Measurements from ENCODE around the gene NEDD8.

NEDD8 gene

GRCh38 chr14:24260026-24260779 is 28.0 kb upstream of the NEDD8 start:
- TF ChIP-seq, protein P1, sequence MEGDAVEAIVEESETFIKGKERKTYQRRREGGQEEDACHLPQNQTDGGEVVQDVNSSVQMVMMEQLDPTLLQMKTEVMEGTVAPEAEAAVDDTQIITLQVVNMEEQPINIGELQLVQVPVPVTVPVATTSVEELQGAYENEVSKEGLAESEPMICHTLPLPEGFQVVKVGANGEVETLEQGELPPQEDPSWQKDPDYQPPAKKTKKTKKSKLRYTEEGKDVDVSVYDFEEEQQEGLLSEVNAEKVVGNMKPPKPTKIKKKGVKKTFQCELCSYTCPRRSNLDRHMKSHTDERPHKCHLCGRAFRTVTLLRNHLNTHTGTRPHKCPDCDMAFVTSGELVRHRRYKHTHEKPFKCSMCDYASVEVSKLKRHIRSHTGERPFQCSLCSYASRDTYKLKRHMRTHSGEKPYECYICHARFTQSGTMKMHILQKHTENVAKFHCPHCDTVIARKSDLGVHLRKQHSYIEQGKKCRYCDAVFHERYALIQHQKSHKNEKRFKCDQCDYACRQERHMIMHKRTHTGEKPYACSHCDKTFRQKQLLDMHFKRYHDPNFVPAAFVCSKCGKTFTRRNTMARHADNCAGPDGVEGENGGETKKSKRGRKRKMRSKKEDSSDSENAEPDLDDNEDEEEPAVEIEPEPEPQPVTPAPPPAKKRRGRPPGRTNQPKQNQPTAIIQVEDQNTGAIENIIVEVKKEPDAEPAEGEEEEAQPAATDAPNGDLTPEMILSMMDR (IDR thresholded peaks at IDR 0.05; ENCODE audit: borderline replicate concordance, insufficient read depth, low read depth, low read length), result no peak
- no peak overlapping the region for H3K4me3 ChIP-seq (ENCODE audit: low read depth, low read length)

GRCh38 chr14:24259282-24260025 is 27.3 kb upstream of the NEDD8 start:
- no peak overlapping the region for H3K4me3 ChIP-seq (ENCODE audit: low read depth, low read length)
- TF ChIP-seq, protein P1 (IDR thresholded peaks at IDR 0.05; ENCODE audit: borderline replicate concordance, insufficient read depth, low read depth, low read length), result no peak

DNA sequence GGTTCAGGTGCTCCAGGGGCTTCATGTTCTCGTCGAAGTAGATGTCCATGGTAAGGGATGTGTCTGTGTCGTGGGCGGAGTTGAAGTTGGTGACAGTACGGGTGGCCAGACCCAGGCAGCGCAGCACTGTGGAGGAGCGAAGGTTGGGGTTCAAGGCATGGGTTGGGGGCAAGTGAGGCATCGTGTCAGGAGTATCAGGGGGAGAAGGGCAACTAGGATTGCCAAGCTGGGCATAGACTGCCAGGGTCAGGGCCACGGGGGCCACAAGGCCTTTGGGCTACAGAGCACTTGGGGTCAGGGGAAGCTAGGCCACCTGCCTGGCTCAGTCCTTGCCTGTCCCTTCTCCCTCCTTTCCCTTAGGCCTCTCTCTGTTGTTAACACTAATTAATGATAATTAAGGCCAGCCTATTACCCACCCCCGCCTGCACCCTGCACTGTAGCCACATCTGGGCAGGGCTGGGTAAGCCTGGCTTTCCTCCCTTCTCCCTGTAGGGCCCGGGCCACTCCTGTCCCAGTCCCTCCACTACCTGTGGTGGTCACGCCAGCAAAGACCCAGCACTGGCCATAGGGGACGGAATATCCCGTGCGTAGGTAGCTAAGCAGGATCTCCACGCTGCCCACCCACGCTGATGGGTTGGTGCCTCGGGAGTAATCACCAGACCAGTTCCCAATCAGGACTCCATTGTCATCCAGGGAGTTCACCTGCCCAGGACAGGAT is 26.5 kb upstream of the NEDD8 start:
- no peak overlapping the region for H3K4me3 ChIP-seq (ENCODE audit: low read depth, low read length)
- TF ChIP-seq, protein P1 (IDR thresholded peaks at IDR 0.05; ENCODE audit: borderline replicate concordance, insufficient read depth, low read depth, low read length), result no peak

GRCh38 chr14:24258119-24258518 is 26.0 kb upstream of the NEDD8 start:
- TF ChIP-seq, protein P1 (IDR thresholded peaks at IDR 0.05; ENCODE audit: borderline replicate concordance, insufficient read depth, low read depth, low read length), result no peak
- no peak overlapping the region for H3K4me3 ChIP-seq (ENCODE audit: low read depth, low read length)

DNA sequence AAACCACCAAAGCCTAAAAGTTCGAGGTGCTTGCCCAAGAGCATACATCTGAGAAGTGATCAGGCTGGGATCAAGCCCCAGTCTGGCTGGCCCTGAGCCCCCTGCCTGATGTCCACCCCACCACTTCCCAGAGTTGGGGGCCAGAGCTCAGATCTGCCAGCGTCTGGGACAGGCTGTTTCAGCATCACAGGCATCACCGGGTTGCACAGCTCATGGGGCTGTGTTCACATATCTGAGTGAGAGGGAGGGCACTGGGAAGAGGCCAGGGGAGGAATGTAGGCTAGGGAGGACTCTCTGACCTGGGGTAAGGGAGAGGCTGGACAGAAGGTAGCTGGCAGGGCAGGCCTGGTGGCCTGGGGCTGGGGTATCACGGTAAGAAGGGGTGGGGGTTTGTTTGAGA is 24.8 kb upstream of the NEDD8 start:
- TF ChIP-seq, protein P1 (IDR thresholded peaks at IDR 0.05; ENCODE audit: borderline replicate concordance, insufficient read depth, low read depth, low read length), result no peak
- H3K4me3 ChIP-seq (ENCODE audit: low read depth, low read length), result no peak overlapping the region

DNA sequence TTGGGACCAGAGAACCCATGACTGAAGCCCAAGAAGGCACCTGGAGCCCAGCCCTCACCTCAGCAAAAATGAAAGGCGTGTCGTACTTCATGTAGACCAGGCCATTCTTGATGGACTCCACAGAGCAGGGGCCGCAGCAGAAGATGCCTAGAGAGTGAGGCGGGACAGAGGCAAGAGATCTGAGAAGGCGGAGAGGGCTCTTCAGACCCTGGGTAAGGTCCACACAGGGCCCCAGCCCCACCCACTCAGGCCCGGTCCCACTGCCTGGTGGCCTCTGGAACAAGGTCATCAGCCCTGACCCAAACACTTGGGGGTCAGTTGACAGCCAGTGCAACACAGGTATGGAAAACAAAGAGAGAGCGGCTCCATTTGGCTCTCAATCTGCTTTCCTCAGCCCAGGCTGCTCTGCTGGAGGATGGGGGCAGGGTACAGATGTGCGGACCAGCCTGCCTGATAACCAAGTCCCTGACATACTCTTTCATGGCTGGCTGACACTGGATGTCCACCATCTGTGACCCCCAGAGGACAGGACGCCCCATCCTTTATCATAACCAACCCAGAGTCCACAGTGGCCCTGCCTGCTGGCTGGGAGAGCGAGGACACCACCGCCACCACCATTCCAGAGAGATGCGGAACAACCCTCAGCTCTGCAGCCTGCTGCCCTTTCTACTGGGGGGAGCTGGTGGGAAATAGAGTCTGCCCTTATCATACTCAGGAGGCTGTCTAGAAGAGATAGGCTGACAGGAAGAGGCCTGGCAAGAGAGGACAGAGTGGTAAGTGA is 24.0 kb upstream of the NEDD8 start:
- TF ChIP-seq, protein P1 (IDR thresholded peaks at IDR 0.05; ENCODE audit: borderline replicate concordance, insufficient read depth, low read depth, low read length), result no peak
- H3K4me3 ChIP-seq (ENCODE audit: low read depth, low read length), result no peak overlapping the region

Data from GM12875 (cell line).